Type B pancreatic cell (in vitro differentiated cells): ENCODE results near the gene ACTL7A. TPM values are rescaled to one million over a fixed set of nuclear protein-coding genes. Genes with fewer than 3 reads are reported as not detected.

Experiments used
- DNase-seq: peaks from one replicate; pipeline ENCODE4 v3.0.0; 2021; ENCODE audit warnings: mixed read lengths; ENCODE audit not compliant: unreplicated experiment; ENCODE audit errors: extremely low spot score
- H3K27ac Mint-ChIP-seq: 2 replicates; pipeline ENCODE4 v1.8.0; 2021; ENCODE audit warnings: mild to moderate bottlenecking, mixed read lengths
- H3K27me3 Mint-ChIP-seq: 2 replicates; pipeline ENCODE4 v1.8.0; 2021; ENCODE audit warnings: mixed read lengths
- H3K36me3 Mint-ChIP-seq: 2 replicates; pipeline ENCODE4 v1.8.0; 2021; ENCODE audit warnings: mixed read lengths
- H3K4me1 Mint-ChIP-seq: one replicate; pipeline ENCODE4 v1.8.0; 2021; ENCODE audit warnings: mixed read lengths; ENCODE audit not compliant: unreplicated experiment
- H3K4me3 Mint-ChIP-seq: 2 replicates; pipeline ENCODE4 v1.8.0; 2021; ENCODE audit warnings: mild to moderate bottlenecking, mixed read lengths
- H3K9me3 Mint-ChIP-seq: 2 replicates; pipeline ENCODE4 v1.8.0; 2021; ENCODE audit warnings: mixed read lengths
- CTCF ChIP-seq: fragments of 200-600 bp; sonication (generic); conservative IDR thresholded peaks from 2 replicates; pipeline ENCODE4 v1.5.0; 2021; ENCODE audit warnings: antibody characterized with exemption, mild to moderate bottlenecking
- total RNA-seq: library from RNA; stranded (reverse); gene quantifications from 2 replicates; pipeline ENCODE4 v1.2.1, GENCODE V29; 2021; ENCODE audit warnings: low replicate concordance

ACTL7A gene
- total RNA-seq, 1 donor from 2014 or later, result not detected

DNA sequence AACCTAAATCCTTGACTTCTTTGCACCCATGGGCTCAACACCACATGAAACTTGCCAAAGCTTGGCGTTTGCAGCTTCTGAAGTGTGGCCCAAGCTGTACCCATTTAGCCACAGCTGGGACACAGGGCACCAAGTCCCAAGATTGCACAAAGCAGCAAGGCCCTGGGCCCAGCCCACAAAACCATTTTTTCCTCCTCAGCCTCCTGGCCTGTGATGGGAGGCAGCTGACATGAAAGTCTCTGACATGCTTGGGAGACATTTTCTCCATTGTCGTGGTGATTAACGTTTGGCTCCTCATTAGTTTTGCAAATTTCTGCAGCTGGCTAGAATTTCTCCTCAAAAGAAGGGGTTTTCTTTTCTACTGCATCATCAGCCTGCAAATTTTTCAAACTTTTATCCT is 38.2 kb upstream of the ACTL7A start:
- Mint-ChIP-seq H3K36me3 (no peaks in the 10 kb centered on the region), H3K4me1 (no peaks in the 10 kb centered on the region), H3K27me3 (peaks cover 4% of the 10 kb centered on the region), H3K9me3 (peaks cover 8% of the 10 kb centered on the region), H3K4me3 (no peak overlapping the region), H3K27ac (no peak overlapping the region)
- no peak for TF ChIP-seq CTCF
- no peak for DNase-seq

DNA sequence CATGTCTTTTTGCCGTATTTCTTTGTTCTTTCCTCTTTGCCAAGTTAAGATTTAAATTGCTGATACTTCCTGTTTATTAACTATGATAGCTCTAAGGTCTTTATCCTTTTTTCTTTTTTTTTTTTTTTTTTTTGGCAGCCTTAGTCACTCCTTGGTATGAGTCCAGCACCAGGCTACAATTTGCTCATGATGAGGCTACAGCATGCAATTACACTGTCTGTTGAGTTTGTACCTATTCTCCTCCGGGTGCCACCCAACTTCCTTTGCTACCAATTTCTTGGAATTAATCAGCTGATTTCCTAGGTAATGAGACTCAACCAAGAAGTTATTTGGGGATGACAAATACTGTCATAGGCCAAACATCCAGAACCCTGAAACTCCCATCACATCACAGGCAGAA is 31.8 kb upstream of the ACTL7A start:
- no peak for DNase-seq
- Mint-ChIP-seq H3K4me3 (no peak overlapping the region), H3K9me3 (no peaks in the 10 kb centered on the region), H3K27me3 (peaks cover 4% of the 10 kb centered on the region), H3K36me3 (no peaks in the 10 kb centered on the region), H3K27ac (no peak overlapping the region), H3K4me1 (no peaks in the 10 kb centered on the region)
- no peak for TF ChIP-seq CTCF

- no peak for TF ChIP-seq CTCF
- DNase-seq, result no peak
- H3K27ac Mint-ChIP-seq, result peak overlapping the region; percentile 38
- H3K9me3 Mint-ChIP-seq, result no peaks in the 10 kb centered on the region
- H3K4me3 Mint-ChIP-seq, result no peak overlapping the region
- peaks cover 4% of the 10 kb centered on the region for H3K27me3 Mint-ChIP-seq
- no peaks in the 10 kb centered on the region for H3K36me3 Mint-ChIP-seq
- no peaks in the 10 kb centered on the region for H3K4me1 Mint-ChIP-seq
Measured at GRCh38 chr9:108831496-108832178, 30.4 kb upstream of the ACTL7A start.

- Mint-ChIP-seq H3K4me1 (no peaks in the 10 kb centered on the region), H3K9me3 (no peaks in the 10 kb centered on the region), H3K4me3 (no peak overlapping the region), H3K27me3 (peaks cover 4% of the 10 kb centered on the region), H3K27ac (no peak overlapping the region), H3K36me3 (no peaks in the 10 kb centered on the region)
- DNase-seq, result no peak
- TF ChIP-seq CTCF, result no peak
Measured at GRCh38 chr9:108832179-108832500, 29.9 kb upstream of the ACTL7A start.

GRCh38 chr9:108834959-108835665 is 27.0 kb upstream of the ACTL7A start:
- no peak for TF ChIP-seq CTCF
- no peak overlapping the region for H3K4me3 Mint-ChIP-seq
- no peaks in the 10 kb centered on the region for H3K27me3 Mint-ChIP-seq
- H3K4me1 Mint-ChIP-seq, result no peaks in the 10 kb centered on the region
- no peaks in the 10 kb centered on the region for H3K9me3 Mint-ChIP-seq
- no peak for DNase-seq
- peak overlapping the region; percentile 7 for H3K27ac Mint-ChIP-seq
- H3K36me3 Mint-ChIP-seq, result no peaks in the 10 kb centered on the region
